Stimulated activated CD4-positive, alpha-beta T cell treated with anti-CD3 and anti-CD28 coated beads, Interleukin-1b, Interleukin-23, amount 100 ng/mL, for 4 hours (primary cell): ENCODE results near the gene PPP2R5D.
A peak's percentile ranks its signal among the peaks of the same experiment; 100 is the strongest.
"Not testable (repeated sequence)": the region's sequence is repeated elsewhere in the genome, so short reads cannot be mapped to it uniquely, and the experiment has no call there.

Experiments used
- DNase-seq, 2 donors: peaks; one replicate each; pipeline ENCODE4 v3.0.0-alpha.2; 2020; ENCODE audit warnings: low read depth in 2 of 2

PPP2R5D gene

DNA sequence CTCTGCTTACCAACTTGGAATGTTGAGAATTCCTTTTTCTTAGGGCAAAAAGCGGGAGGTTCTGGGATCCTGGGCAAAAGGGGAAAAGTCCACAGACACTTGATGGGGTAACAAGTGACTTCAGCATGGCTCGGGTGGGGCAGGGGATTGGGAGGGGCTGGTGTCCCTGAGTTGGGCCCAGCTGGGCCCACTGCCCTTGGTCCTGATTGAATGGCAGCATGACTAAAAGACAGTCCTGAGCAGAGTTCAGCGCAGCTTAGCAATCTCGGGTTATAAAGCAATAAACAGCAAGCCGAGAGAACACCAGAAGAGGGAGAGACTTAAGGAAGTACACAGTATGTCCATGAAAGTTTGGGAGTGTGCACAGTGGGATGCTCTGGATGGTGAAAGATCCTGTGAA is 5.6 kb downstream of the PPP2R5D start:
- DNase-seq, result no peak

DNA sequence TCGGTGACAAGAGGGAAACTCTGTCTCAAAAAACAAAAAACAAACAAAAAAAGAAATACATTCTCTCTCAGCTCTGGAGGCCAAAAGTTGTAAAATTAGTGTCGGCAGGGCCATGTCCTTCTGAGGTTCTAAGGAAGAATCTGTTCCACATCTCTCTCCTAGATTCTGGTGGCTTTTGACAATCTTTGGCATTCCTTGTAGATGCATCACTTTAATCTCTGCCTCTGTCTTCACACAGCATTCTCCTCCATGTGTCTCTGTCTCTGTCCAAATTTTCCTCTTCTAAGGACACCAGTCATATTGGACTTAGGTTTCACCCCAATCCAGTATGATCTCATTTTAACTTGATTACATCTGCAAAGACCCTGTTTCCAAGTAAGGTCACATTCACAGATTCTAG is 9.1 kb downstream of the PPP2R5D start:
- no peak for DNase-seq

DNA sequence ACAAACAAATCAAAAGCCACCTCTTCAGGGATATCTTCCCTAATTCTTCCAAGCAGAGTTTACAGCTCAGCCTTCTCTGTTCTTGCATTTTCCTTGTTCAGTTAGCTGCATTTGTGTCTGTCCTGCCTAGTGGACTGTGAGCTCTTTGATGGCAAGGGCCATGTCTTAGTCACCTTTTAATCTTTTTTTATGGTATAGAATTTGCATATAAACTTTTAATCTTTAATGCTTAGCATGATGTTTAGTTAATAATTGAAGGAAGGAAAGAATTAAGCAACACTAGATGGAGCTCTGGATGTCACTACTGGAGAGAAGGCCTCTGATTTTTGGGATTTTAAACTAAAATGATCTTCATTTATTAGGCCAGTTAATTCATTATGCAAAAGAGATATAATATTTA is 12.1 kb downstream of the PPP2R5D start:
- no peak for DNase-seq

- DNase-seq, result not testable (repeated sequence)
Observed at GRCh38 chr6:42998205-42998604, 13.8 kb downstream of the PPP2R5D start.

DNA sequence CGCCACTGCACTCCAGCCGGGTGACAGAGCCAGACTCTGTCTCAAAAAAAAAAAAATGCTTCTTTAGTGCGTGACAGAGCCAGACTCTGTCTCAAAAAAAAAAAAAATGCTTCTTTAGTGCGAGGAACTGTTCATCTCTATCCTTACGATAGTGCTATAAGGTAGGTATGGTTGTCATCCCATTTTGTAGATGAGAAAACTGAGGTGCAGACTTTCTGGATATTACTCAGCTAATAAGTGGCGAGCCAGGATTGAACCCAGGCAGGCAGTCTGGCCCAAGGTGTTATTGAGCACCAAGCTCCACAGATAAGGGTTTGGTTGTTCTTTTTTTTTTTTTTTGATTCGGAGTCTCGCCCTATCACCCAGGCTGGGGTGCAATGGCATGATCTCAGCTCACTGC is 17.5 kb downstream of the PPP2R5D start:
- DNase-seq, result no peak

GRCh38 chr6:43005844-43006243 is 21.5 kb downstream of the PPP2R5D start:
- DNase-seq, result no peak

- no peak for DNase-seq
Observed at GRCh38 chr6:43006251-43006650, 21.9 kb downstream of the PPP2R5D start.

- no peak for DNase-seq
Observed at GRCh38 chr6:43007126-43007525, 22.8 kb downstream of the PPP2R5D start.

DNA sequence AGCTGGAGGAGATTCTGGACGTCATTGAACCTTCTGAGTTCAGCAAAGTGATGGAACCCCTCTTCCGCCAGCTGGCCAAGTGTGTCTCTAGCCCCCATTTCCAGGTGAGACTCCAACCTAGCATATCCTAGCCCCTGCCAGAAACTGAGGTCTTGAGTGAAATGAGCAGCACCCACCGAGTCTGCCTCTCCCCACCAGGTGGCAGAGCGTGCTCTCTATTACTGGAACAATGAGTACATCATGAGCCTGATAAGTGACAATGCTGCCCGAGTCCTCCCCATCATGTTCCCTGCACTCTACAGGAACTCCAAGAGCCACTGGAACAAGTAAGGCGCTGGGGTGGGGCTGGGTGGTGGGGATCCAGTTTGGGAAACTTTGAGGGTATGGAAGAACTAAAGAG is 24.8 kb downstream of the PPP2R5D start:
- peak; percentile 25 to 33 for DNase-seq

GRCh38 chr6:43011207-43011606 is 26.8 kb downstream of the PPP2R5D start:
- DNase-seq, result no peak

DNA sequence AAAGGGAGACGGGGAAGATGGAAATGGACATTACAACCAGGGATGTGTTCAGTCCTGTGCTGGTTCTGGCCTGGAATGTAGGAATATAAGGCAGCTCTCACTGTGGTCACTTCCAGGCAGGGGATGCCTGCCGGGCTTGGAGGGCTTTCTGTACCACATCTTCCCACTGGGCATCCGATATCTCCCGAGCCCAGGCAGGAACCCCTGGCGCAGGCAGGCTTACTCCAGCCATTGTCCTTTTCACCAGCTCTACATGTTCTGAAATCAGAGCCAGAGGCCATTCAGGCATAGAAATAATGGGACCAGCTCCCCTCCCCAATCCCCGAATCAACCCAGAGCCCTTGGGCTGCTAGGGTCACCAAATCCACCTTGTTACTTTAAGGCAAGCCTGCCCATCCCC is 28.0 kb downstream of the PPP2R5D start:
- no peak for DNase-seq

DNA sequence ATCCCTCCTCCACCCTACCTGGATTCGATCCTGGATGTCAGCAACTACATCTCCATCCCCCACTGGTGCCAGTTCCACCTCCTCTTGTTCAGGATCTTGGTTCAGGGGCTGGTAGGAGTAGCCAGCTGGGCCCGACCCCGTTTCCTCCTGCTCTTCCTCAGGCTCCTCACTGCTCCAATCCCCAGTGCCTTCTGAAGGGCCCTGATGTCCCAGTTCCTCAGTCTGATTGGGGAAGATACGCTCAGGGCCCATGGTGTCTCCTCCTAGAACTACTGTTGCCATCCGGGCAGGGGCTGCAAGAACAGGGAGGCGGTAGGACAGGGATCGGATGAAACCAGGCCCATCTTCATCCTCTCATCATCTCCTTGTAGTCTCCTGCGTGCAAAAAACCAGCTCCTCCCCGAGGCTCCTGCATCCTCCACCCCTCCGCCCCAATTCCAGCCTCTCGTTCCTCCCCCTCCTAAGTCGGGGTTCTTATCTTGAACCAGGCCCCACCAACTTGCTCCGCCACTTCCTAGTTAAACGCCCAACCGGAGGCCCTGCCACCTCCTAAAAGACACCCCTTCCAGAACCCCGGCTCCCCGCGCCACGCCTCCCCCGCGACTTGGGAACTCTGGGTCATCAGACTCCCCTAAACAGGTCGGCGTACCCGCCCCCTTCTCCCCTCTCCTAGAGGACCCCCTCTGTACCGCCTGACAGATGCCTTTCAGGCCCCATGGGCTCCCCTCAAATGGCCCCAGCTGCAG is 28.9 kb downstream of the PPP2R5D start:
- no peak for DNase-seq

DNA sequence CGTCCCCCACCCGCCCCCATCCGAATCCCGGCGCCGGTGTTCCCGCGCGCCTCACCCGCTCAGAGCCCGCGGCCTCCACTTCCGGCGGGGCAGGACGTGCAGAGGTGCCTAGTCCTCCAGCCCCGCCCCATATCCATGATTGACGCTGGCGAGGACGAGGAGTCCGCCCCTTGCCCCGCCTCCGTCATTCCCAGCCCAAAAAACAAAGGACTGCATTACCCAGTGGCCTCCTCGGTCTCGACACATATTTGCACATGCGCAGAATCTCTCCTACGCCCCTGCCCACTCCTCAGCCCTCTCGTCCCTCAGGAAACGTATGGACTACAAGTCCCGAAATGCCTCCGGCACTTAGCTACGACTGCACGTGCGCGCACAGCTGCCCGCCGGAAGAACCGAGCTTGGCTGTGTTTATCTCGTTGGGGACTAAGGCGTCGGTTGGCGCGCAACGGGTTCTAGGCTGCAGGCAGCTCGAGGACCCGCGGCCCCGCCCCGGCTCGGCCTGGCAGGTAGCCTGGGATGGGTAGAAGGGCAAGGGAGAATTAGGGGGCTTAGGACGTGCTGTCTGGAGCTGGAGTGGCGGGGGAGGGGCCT is 29.6 kb downstream of the PPP2R5D start, which contains the start of the genes KLHDC3 and MEA1:
Gene KLHDC3 (plus strand): TSS at position 407 of the 591 bp plus-strand sequence. CDS start 2,944 bp downstream, outside the sequence.
Gene MEA1 (minus strand): TSS at position 104 of the 591 bp plus-strand sequence. CDS start 133 bp downstream, outside the sequence.
- peak; percentile 96 to 97 for DNase-seq

- DNase-seq, result no peak
Observed at GRCh38 chr6:43014434-43014909, 30.1 kb downstream of the PPP2R5D start.

DNA sequence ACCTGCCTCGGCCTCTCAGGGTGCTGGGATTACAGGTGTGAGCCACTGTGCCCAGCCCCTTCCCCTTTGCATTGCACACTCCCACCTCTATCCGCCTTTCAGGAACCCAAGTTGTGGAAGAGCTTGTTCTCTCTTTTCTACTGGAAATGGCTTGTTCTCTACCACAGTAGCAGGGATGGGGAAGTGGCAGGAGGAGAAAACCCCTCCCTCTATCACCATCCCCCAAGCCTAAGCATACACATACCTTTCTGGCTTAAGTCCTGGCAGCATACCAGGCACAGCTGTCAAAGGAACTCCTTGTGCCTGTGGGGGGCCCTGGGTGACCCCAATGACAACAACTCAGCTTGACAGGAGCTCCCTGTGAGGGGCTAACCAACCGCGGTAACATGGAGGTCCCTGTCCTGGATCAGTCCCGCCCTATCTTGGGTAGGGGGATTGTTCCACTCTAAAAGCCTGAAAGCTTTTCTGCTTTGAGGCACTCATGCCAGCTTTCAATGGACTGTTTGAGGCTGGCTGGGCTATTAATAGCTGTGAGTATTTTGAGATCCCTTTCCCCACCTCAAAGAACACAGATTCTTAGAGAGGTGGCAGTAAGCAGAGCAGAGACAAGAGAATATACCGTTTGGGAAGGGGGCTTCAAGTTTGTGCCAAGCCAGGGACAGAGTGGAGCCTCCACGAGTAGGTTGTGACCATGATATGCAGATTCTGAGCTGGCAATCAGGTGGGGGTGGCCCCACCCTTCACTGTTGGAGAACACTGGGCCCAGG is 32.0 kb downstream of the PPP2R5D start:
- DNase-seq, result no peak

- DNase-seq, result no peak
Observed at GRCh38 chr6:43016943-43017334, 32.6 kb downstream of the PPP2R5D start.

GRCh38 chr6:43019152-43019551 is 34.8 kb downstream of the PPP2R5D start:
- DNase-seq, result no peak

GRCh38 chr6:43020052-43020705 is 35.8 kb downstream of the PPP2R5D start:
- no peak for DNase-seq

GRCh38 chr6:43020847-43021246 is 36.5 kb downstream of the PPP2R5D start:
- no peak for DNase-seq

GRCh38 chr6:43021270-43022047 is 37.1 kb downstream of the PPP2R5D start, which contains the start of gene RRP36:
RRP36 (plus strand) TSS chr6:43021623; CDS start chr6:43021655, 32 bp downstream.
- peak; percentile 49 to 70 for DNase-seq

DNA sequence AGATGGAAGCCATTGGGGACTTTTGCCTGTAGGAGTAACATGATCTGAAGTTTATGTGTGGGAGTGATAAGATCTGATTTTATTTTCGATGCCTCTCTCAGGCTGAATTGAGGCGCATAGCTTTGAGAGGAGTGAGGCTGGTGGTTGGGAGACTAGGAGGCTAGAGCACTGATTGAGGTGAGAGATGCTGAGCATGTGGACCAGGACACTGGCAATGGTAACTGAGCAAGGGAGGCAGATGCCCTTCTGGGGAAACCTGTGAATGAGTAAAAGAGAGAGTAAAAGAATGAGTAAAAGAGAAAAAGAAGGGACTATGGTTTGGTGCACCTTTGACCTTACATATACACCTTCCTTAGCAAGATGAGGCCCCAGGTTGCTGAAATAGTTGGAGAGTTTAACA is 40.1 kb downstream of the PPP2R5D start:
- no peak for DNase-seq
